GM12873 (cell line): ENCODE data around the gene IGFBP3.

Experiments
- TF ChIP-seq, protein P1 (sequence below): IDR thresholded peaks from 2 replicates; pipeline ENCODE4 v1.5.1; 2012; ENCODE audit warnings: low read depth, mild to moderate bottlenecking, moderate library complexity, low read length, control low read depth; ENCODE audit not compliant: insufficient read depth; ENCODE audit errors: missing control alignments

Gene IGFBP3

GRCh38 chr7:45878457-45879144 lies 42.5 kb downstream of the IGFBP3 start:
- TF ChIP-seq, protein P1, sequence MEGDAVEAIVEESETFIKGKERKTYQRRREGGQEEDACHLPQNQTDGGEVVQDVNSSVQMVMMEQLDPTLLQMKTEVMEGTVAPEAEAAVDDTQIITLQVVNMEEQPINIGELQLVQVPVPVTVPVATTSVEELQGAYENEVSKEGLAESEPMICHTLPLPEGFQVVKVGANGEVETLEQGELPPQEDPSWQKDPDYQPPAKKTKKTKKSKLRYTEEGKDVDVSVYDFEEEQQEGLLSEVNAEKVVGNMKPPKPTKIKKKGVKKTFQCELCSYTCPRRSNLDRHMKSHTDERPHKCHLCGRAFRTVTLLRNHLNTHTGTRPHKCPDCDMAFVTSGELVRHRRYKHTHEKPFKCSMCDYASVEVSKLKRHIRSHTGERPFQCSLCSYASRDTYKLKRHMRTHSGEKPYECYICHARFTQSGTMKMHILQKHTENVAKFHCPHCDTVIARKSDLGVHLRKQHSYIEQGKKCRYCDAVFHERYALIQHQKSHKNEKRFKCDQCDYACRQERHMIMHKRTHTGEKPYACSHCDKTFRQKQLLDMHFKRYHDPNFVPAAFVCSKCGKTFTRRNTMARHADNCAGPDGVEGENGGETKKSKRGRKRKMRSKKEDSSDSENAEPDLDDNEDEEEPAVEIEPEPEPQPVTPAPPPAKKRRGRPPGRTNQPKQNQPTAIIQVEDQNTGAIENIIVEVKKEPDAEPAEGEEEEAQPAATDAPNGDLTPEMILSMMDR: no peak

DNA sequence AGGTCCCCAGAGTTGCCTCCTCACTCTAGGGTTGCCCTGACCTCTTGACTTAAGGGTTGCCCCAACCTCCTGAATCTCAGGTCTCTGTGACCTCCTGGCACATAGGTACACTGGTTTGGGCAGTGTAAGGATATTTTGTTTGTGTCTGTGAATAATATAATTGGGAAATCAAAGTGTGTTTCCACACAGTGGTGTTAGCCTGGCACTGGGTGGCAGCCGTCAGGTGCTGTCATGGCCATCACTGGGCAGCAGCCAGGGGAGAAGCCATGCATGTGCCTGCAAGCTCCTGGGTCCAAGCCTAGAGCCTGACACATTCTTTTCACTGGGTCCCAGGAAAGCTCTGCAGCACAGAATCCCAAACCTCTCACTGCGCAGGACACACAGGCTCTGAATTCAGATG lies 44.6 kb downstream of the IGFBP3 start:
- TF ChIP-seq, protein P1: no peak

GRCh38 chr7:45874408-45875131 lies 46.5 kb downstream of the IGFBP3 start:
- TF ChIP-seq, protein P1: no peak

DNA sequence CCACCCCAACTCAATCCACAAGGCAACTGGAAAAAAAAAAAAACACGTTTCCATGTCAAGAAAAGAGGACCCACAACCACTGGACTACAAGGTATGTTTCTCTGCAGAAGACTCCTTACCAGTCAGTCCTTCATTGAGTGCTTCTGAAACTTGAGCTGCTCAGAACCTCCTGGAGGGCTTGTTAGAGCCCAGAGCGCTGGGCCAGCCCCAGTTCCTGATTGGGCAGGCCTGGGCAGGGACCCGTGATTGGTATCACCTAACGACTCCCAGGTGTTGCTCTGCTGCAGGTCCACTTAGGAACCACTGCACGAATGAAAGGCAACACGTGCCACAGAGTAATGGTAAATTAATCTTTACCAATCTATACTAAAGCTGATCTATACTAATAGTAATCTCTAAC lies 47.7 kb downstream of the IGFBP3 start:
- TF ChIP-seq, protein P1: no peak

GRCh38 chr7:45873035-45873354 lies 48.1 kb downstream of the IGFBP3 start, which contains the start of gene CCDC201:
TSS of gene CCDC201 (minus strand) at chr7:45873082. CDS start at chr7:45873007, 75 bp downstream.
- TF ChIP-seq, protein P1: no peak

- TF ChIP-seq, protein P1: peak; percentile 62
Measured at GRCh38 chr7:45872116-45873034, 48.7 kb downstream of the IGFBP3 start.

GRCh38 chr7:45869426-45869825 lies 51.6 kb downstream of the IGFBP3 start:
- TF ChIP-seq, protein P1: no peak
